22Rv1 (cell line): ENCODE data around the gene C18orf32.
"Not testable (repeated sequence)": the region's sequence is repeated elsewhere in the genome, so short reads cannot be mapped to it uniquely, and the experiment has no call there.

ENCODE experiments used
- H3K27ac ChIP-seq: fragments of 450-650 bp; 2 replicates; pipeline ENCODE4 v1.5.1; 2017
- ZFX ChIP-seq: fragments of 450-650 bp; IDR thresholded peaks from 2 replicates; pipeline ENCODE4 v1.6.1; 2017; ENCODE audit warnings: antibody characterized with exemption, borderline replicate concordance
- TF ChIP-seq, protein P1 (sequence below): fragments of 450-650 bp; IDR thresholded peaks from 2 replicates; pipeline ENCODE4 v1.5.1; 2017; ENCODE audit warnings: mild to moderate bottlenecking

Gene C18orf32

DNA sequence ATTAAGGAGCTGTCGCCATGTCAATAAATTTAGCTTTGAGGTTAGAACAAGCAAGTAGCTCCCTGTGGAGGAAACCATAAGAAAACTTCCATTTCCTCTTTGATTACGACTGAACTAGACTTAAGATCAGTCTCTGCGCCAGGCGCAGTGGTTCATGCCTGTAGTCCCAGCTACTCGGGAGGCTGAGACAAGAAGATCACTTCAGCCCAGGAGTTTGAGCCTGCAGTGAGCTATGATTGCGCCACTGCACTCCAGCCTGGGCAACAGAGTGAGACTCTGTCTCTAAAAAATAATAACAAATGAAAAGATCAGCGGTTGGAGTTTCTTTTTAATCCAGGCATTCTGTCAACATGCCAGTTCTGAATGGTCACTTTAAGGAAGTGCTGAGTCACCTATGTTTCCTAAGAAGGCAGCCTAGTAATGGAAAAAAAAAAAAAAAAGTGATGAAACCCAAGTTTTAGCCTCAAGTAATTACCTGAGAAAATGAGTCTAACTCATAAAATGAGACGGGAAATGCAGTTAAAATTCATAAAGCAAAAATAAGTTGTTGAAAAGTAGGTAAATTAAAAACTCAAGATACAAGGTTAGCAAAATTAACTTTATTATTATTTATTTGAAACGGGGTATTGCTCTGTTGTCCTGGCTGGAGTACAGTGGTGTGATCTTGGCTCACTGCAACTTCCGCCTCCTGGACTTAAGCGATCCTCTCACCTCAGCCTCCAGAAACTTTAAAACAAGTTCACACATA, 10.2 kb downstream of the C18orf32 start:
- no peak overlapping the region for H3K27ac ChIP-seq
- no peak for TF ChIP-seq ZFX
- TF ChIP-seq, protein P1, sequence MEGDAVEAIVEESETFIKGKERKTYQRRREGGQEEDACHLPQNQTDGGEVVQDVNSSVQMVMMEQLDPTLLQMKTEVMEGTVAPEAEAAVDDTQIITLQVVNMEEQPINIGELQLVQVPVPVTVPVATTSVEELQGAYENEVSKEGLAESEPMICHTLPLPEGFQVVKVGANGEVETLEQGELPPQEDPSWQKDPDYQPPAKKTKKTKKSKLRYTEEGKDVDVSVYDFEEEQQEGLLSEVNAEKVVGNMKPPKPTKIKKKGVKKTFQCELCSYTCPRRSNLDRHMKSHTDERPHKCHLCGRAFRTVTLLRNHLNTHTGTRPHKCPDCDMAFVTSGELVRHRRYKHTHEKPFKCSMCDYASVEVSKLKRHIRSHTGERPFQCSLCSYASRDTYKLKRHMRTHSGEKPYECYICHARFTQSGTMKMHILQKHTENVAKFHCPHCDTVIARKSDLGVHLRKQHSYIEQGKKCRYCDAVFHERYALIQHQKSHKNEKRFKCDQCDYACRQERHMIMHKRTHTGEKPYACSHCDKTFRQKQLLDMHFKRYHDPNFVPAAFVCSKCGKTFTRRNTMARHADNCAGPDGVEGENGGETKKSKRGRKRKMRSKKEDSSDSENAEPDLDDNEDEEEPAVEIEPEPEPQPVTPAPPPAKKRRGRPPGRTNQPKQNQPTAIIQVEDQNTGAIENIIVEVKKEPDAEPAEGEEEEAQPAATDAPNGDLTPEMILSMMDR: no peak

DNA sequence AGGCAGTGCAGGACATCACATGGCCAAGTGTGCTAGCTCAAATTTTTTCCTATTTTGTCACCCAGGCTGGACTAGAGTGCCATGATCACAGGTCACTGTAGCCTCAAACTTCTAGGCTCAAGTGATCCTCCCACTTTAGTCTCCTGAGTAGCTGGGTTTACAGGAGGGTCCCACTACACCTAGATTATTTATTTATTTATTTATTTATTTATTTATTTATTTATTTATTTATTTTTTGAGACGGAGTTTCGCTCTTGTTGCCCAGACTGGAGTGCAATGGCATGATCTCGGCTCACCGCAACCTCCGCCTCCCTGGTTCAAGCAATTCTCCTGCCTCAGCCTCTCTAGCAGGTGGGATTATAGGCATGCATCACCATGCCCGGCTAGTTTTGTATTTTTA, 12.1 kb downstream of the C18orf32 start:
- not testable (repeated sequence) for H3K27ac ChIP-seq

DNA sequence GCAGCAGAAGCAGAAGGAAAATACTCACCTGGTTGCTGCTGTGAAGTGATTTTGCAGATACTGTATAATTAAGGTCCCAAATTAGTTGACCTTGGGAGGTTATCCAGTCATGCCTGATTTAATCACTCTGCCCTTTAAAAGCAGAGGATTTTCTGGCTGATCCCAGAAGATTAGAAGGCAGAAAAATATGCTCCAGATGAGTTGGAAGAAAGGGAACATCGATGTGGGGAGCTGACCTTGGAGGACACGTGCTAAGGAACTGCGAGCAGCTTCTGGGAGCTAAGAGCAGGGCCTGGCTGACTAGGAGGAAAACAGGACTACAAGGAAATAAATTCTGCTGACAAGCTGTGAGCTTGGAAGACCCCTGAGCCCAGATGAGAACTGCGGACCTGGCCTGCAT, 13.3 kb downstream of the C18orf32 start:
- TF ChIP-seq, protein P1: no peak
- no peak for TF ChIP-seq ZFX
- no peak overlapping the region for H3K27ac ChIP-seq

DNA sequence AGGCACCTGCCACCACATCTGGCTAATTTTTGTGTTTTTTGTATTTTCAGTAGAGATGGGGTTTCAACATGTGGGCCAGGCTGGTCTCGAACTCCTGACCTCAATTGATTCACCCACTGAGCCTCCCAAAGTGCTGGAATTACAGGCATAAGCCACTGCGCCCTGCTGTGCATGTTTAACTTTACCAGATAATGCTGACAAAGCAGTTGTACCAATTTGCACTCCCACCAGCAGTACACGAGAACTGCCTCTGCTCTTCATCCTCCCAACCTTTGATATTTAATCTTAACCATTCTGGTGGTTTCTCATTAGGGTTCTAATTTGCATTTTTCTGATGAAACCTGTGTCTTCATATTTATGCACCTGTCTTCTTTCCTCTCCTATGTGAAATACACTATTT, 14.6 kb downstream of the C18orf32 start:
- no peak overlapping the region for H3K27ac ChIP-seq
- TF ChIP-seq, protein P1: no peak
- no peak for TF ChIP-seq ZFX

DNA sequence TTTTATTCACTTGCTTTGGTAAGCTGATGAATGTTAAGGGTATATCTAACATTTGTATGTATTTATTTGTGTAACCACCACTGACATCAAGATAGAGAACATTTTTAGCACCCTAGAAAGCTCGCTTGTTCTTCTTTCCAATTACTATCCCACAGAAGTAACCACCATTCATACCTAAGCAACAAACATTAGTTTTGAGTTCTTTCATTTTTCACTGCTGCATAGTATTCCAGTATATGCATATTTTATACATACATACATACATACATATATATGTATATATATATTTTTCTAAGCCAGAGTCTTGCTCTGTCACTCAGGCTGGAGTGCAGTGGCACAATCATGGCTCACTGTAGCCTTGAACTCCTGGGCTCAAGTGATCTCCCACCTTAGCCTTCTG, 15.5 kb downstream of the C18orf32 start:
- TF ChIP-seq, protein P1: no peak
- no peak for TF ChIP-seq ZFX
- no peak overlapping the region for H3K27ac ChIP-seq

DNA sequence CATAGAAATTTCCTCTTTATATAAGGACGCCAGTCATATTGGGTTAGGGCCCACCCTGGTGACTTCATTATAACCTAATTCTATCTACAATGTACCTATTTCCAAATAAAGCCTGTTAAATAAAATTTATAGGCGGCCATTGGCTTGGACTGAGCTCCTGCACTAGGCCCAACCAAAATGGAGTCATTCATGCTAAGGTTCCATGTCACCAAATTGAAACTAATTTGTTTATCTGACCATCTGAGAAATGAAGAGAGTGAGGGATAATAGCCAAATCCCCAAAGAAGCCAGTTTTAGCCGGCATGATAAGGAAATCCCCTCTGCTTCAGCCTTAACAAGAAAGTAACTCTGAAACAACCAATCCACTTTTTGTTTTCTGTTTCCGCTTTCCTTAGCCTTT, 19.4 kb downstream of the C18orf32 start:
- H3K27ac ChIP-seq: no peak overlapping the region
- TF ChIP-seq, protein P1: no peak
- TF ChIP-seq ZFX: no peak

DNA sequence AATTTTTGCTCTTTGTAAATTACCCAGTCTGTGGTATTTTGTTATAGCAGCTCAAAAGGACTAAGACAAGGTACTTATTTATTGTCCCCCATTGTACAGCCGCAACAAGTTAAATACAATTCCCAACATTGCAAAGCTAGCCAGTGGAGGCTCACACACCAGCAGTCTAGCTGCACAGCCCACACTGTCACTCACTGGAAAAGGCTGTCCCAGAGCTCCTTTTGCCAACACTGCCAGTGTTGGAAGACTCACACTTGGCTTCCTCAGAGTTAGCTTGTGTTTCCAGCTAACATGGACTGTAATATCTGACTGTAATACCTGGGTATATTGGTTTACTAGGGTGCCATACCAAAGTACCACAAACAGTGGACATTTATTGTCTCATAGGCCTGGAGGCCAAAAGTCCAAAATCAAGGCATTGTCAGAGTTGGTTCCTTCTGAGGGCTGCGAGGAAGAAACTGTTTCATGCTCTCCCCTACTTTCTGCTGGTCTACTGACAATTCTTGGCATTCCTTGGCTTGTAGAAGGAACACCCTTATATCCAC, 19.9 kb downstream of the C18orf32 start:
- H3K27ac ChIP-seq: no peak overlapping the region
- TF ChIP-seq, protein P1: no peak
- TF ChIP-seq ZFX: no peak
